Hepatocyte (in vitro differentiated cells): ENCODE results near the gene IBSP. TPM values are rescaled to one million over a fixed set of nuclear protein-coding genes. Genes with fewer than 3 reads are reported as not detected.

Experiments
- DNase-seq: peaks from one replicate; pipeline ENCODE4 v3.0.0-alpha.2; 2016; ENCODE audit warnings: low spot score
- H2AFZ ChIP-seq: fragments of 200-600 bp; sonication (generic); 2 replicates; pipeline ENCODE4 v1.6.0; 2016; ENCODE audit warnings: antibody characterized with exemption, mild to moderate bottlenecking
- H3K27ac ChIP-seq: fragments of 200-600 bp; sonication (generic); 2 replicates; pipeline ENCODE4 v1.5.1; 2016; ENCODE audit warnings: mild to moderate bottlenecking
- H3K27me3 ChIP-seq: fragments of 200-600 bp; sonication (generic); 2 replicates; pipeline ENCODE4 v1.6.1; 2016
- H3K36me3 ChIP-seq: fragments of 200-600 bp; sonication (generic); replicated peaks from 2 replicates; pipeline ENCODE4 v1.5.1; 2016; ENCODE audit warnings: low read depth; ENCODE audit not compliant: insufficient read depth
- H3K4me1 ChIP-seq: fragments of 200-600 bp; sonication (generic); 2 replicates; pipeline ENCODE4 v1.5.1; 2016; ENCODE audit warnings: mild to moderate bottlenecking, moderate library complexity; ENCODE audit not compliant: insufficient read depth
- H3K4me2 ChIP-seq: fragments of 200-600 bp; sonication (generic); 2 replicates; pipeline ENCODE4 v1.6.0; 2016
- H3K4me3 ChIP-seq: fragments of 200-600 bp; sonication (generic); 2 replicates; pipeline ENCODE4 v1.5.1; 2016; ENCODE audit warnings: mild to moderate bottlenecking
- H3K79me2 ChIP-seq: fragments of 200-600 bp; sonication (generic); 2 replicates; pipeline ENCODE4 v1.6.0; 2017; ENCODE audit warnings: mild to moderate bottlenecking
- H3K9me2 ChIP-seq: fragments of 200-600 bp; sonication (generic); replicated peaks from 2 replicates; pipeline ENCODE4 v1.6.0; 2017; ENCODE audit warnings: mild to moderate bottlenecking; ENCODE audit not compliant: insufficient read depth
- H3K9me3 ChIP-seq: fragments of 200-600 bp; sonication (generic); 2 replicates; pipeline ENCODE4 v1.5.1; 2016; ENCODE audit warnings: low read depth, mild to moderate bottlenecking
- H4K20me1 ChIP-seq: fragments of 200-600 bp; sonication (generic); 2 replicates; pipeline ENCODE4 v1.6.0; 2016; ENCODE audit warnings: mild to moderate bottlenecking; ENCODE audit not compliant: insufficient read depth, poor library complexity, severe bottlenecking
- EZH2 ChIP-seq: fragments of 200-600 bp; sonication (generic); IDR thresholded peaks from 2 replicates; pipeline ENCODE4 v1.6.1; 2016; ENCODE audit warnings: antibody characterized with exemption, mild to moderate bottlenecking, borderline replicate concordance
- EZH2phosphoT487 ChIP-seq: fragments of 200-600 bp; sonication (generic); IDR thresholded peaks from one replicate; pipeline ENCODE4 v1.6.1; 2018; ENCODE audit warnings: antibody characterized with exemption, mild to moderate bottlenecking, low read depth, moderate library complexity; ENCODE audit not compliant: unreplicated experiment, severe bottlenecking
- WGBS: methylation state at CpG from one replicate; pipeline ENCODE4 v1.1.6; 2016; ENCODE audit warnings: low lambda C conversion rate; ENCODE audit errors: missing lambda C conversion rate; 5-methylcytosine and 5-hydroxymethylcytosine counted together
- polyA plus RNA-seq: library from polyadenylated mRNA; unstranded; fragments of >200 nt; fragmentation: Nextera tagmentation; extraction: Ambion mirVana; gene quantifications from 2 replicates; pipeline ENCODE4 v1.2.1, GENCODE V29; 2016
- total RNA-seq: library from RNA; depleted of rRNA; stranded (reverse); fragments of >200 nt; gene quantifications from 2 replicates; pipeline ENCODE4 v1.2.3, GENCODE V29; 2014
- TF ChIP-seq, protein P1 (sequence below): fragments of 200-600 bp; sonication (generic); IDR thresholded peaks from 2 replicates; pipeline ENCODE4 v1.5.1; 2016; ENCODE audit warnings: antibody characterized with exemption, mild to moderate bottlenecking; ENCODE audit not compliant: poor library complexity

The IBSP gene
- total and polyA plus RNA-seq, 2 experiments from 2014 or later: 0.07 to 0.12 TPM

DNA sequence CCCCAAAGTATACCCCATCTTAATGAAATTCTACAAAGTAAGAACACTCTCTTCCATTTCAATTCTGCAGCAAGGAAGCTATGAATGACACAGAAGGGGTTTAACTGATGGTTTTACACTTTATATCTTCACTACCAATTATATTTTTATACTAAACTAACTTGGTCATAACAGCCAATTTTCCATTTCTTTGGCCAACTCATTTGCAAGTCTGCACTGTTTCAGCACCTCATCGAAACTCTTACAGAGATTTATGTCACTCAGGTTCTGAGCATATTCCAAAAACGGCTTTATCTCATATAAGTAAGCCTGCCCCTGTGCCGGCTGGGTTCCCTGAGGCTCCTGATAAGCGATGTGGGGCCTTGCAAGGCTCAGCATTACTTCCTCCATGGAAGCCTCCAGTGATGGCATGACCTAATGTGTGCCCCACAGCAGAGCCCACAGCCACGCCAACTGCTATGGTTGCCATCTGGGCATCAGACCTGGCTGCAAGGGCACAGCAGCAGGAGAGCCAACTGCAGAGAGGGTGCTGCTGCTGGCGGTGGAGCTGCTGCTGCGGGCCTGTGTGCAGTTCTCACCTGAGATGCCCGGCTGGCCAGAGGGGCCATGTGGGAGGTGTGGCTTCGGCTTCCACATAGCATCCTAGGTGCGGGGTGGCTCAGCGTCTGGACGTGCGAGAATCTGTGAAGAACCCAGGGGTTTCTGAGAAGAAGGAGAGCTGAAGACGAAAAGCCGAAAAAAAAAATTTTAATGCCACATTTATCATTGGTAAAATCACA, 13.4 kb upstream of the IBSP start:
- H3K36me3 ChIP-seq: no peaks in the 10 kb centered on the region
- no peaks in the 10 kb centered on the region for H3K4me1 ChIP-seq
- no peak for DNase-seq
- no peak overlapping the region for H2AFZ ChIP-seq
- no peak for TF ChIP-seq EZH2phosphoT487
- no peak for TF ChIP-seq EZH2
- TF ChIP-seq, protein P1, sequence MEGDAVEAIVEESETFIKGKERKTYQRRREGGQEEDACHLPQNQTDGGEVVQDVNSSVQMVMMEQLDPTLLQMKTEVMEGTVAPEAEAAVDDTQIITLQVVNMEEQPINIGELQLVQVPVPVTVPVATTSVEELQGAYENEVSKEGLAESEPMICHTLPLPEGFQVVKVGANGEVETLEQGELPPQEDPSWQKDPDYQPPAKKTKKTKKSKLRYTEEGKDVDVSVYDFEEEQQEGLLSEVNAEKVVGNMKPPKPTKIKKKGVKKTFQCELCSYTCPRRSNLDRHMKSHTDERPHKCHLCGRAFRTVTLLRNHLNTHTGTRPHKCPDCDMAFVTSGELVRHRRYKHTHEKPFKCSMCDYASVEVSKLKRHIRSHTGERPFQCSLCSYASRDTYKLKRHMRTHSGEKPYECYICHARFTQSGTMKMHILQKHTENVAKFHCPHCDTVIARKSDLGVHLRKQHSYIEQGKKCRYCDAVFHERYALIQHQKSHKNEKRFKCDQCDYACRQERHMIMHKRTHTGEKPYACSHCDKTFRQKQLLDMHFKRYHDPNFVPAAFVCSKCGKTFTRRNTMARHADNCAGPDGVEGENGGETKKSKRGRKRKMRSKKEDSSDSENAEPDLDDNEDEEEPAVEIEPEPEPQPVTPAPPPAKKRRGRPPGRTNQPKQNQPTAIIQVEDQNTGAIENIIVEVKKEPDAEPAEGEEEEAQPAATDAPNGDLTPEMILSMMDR: no peak
- H3K9me3 ChIP-seq: no peaks in the 10 kb centered on the region
- no peak overlapping the region for H3K4me2 ChIP-seq
- WGBS: 85% methylated on average over 15 of the region's 15 CpGs
- H3K27me3 ChIP-seq: no peaks in the 10 kb centered on the region
- no peak overlapping the region for H3K27ac ChIP-seq
- H4K20me1 ChIP-seq: no peaks in the 10 kb centered on the region
- H3K9me2 ChIP-seq: no peaks in the 10 kb centered on the region
- H3K4me3 ChIP-seq: no peak overlapping the region
- H3K79me2 ChIP-seq: no peaks in the 10 kb centered on the region

DNA sequence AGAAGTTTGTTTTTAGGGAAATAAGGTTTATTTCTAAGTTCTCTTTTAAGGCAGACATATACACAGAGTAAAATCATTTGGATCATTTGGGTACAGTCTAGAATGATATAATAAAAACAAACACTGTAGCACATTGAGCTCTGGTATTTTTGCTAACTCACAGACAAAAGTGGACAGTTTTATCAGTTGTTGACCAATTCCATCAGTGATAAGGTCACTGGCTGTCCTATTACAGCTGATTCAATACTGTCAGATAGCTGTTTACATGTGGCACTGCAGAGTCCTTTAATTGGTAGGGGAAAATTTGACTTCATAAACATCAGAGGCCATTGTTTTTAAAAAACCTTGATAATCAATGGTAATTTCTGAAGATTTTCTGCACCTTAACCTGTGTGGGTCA, 3.5 kb downstream of the IBSP start:
- no peaks in the 10 kb centered on the region for H3K79me2 ChIP-seq
- no peak overlapping the region for H2AFZ ChIP-seq
- TF ChIP-seq EZH2phosphoT487 (no peak), EZH2 (no peak)
- TF ChIP-seq, protein P1: no peak
- no peak overlapping the region for H3K27ac ChIP-seq
- no peak for DNase-seq
- H3K36me3 ChIP-seq: no peaks in the 10 kb centered on the region
- no peaks in the 10 kb centered on the region for H3K4me1 ChIP-seq
- no peaks in the 10 kb centered on the region for H4K20me1 ChIP-seq
- H3K9me3 ChIP-seq: no peaks in the 10 kb centered on the region
- no peaks in the 10 kb centered on the region for H3K9me2 ChIP-seq
- no peak overlapping the region for H3K4me3 ChIP-seq
- no peaks in the 10 kb centered on the region for H3K27me3 ChIP-seq
- no peak overlapping the region for H3K4me2 ChIP-seq

GRCh38 chr4:87803421-87803820, 4.1 kb downstream of the IBSP start:
- H4K20me1 ChIP-seq: no peaks in the 10 kb centered on the region
- H3K9me3 ChIP-seq: no peaks in the 10 kb centered on the region
- H3K4me1 ChIP-seq: no peaks in the 10 kb centered on the region
- DNase-seq: no peak
- H3K4me3 ChIP-seq: no peak overlapping the region
- H3K4me2 ChIP-seq: no peak overlapping the region
- H3K79me2 ChIP-seq: no peaks in the 10 kb centered on the region
- H3K36me3 ChIP-seq: no peaks in the 10 kb centered on the region
- no peaks in the 10 kb centered on the region for H3K27me3 ChIP-seq
- WGBS: 97% methylated on average over 2 of the region's 2 CpGs
- H2AFZ ChIP-seq: no peak overlapping the region
- no peaks in the 10 kb centered on the region for H3K9me2 ChIP-seq
- no peak overlapping the region for H3K27ac ChIP-seq
- no peak for TF ChIP-seq EZH2
- TF ChIP-seq, protein P1: no peak
- no peak for TF ChIP-seq EZH2phosphoT487
